Loucy (cell line): ENCODE results near the gene GSK3B.

ENCODE experiments used
- H2AFZ ChIP-seq: fragments of 200-600 bp; sonication (generic); 2 replicates; pipeline ENCODE4 v1.6.0; 2016; ENCODE audit warnings: antibody characterized with exemption, mild to moderate bottlenecking, low read length, moderate library complexity
- H3F3A ChIP-seq: fragments of 200-600 bp; 2 replicates; pipeline ENCODE4 v1.6.0; 2016; ENCODE audit warnings: antibody characterized with exemption, low read depth, mild to moderate bottlenecking
- H3K27me3 ChIP-seq: fragments of 200-600 bp; sonication (generic); 2 replicates; pipeline ENCODE4 v1.6.1; 2014; ENCODE audit warnings: low read length, mild to moderate bottlenecking; ENCODE audit not compliant: insufficient read depth, poor library complexity, severe bottlenecking
- H3K36me3 ChIP-seq: fragments of 200-600 bp; sonication (generic); 2 replicates; pipeline ENCODE4 v1.6.1; 2016; ENCODE audit warnings: low read length; ENCODE audit not compliant: insufficient read depth
- H3K4me1 ChIP-seq: fragments of 200-600 bp; sonication (generic); 2 replicates; pipeline ENCODE4 v1.5.1; 2014; ENCODE audit warnings: low read length, mild to moderate bottlenecking; ENCODE audit not compliant: insufficient read depth, poor library complexity, severe bottlenecking
- H3K4me2 ChIP-seq: fragments of 200-600 bp; sonication (generic); 2 replicates; pipeline ENCODE4 v1.6.0; 2014; ENCODE audit warnings: antibody characterized with exemption, low read length, low read depth, mild to moderate bottlenecking; ENCODE audit not compliant: poor library complexity, severe bottlenecking
- H3K4me3 ChIP-seq: fragments of 200-600 bp; sonication (generic); 2 replicates; pipeline ENCODE4 v1.5.1; 2014; ENCODE audit warnings: low read length, mild to moderate bottlenecking, mixed read lengths; ENCODE audit not compliant: poor library complexity, severe bottlenecking
- H3K79me2 ChIP-seq: fragments of 200-600 bp; sonication (generic); 2 replicates; pipeline ENCODE4 v1.6.1; 2014; ENCODE audit warnings: low read length; ENCODE audit not compliant: insufficient read depth
- H3K9ac ChIP-seq: fragments of 200-600 bp; sonication (generic); 2 replicates; pipeline ENCODE4 v1.6.0; 2014; ENCODE audit warnings: mild to moderate bottlenecking, low read depth, low read length, moderate library complexity; ENCODE audit not compliant: poor library complexity, severe bottlenecking
- H3K9me2 ChIP-seq: fragments of 200-600 bp; sonication (generic); replicated peaks from 2 replicates; pipeline ENCODE4 v1.6.1; 2016; ENCODE audit warnings: low read depth, low read length, mixed read lengths
- H3K9me3 ChIP-seq: fragments of 200-600 bp; sonication (generic); 2 replicates; pipeline ENCODE4 v1.6.1; 2014; ENCODE audit warnings: mild to moderate bottlenecking, antibody characterized with exemption, low read length, low read depth; ENCODE audit not compliant: insufficient read depth
- H4K20me1 ChIP-seq: fragments of 200-600 bp; sonication (generic); 2 replicates; pipeline ENCODE4 v1.6.0; 2014; ENCODE audit warnings: antibody characterized with exemption, low read length, mild to moderate bottlenecking; ENCODE audit not compliant: insufficient read depth, poor library complexity, severe bottlenecking
- CTCF ChIP-seq: fragments of 200-600 bp; sonication (generic); conservative IDR thresholded peaks from 2 replicates; pipeline ENCODE4 v1.5.1; 2014; ENCODE audit warnings: mild to moderate bottlenecking, antibody characterized with exemption, low read length
- EZH2phosphoT487 ChIP-seq: fragments of 200-600 bp; IDR thresholded peaks from 2 replicates; pipeline ENCODE4 v1.6.1; 2018; ENCODE audit warnings: antibody characterized with exemption, mild to moderate bottlenecking, moderate library complexity, borderline replicate concordance

GSK3B gene

GRCh38 chr3:120092474-120092873, 1.8 kb downstream of the GSK3B start:
- Histone ChIP-seq H4K20me1 (peaks cover 62% of the 10 kb centered on the region), H3F3A (peaks cover 9% of the 10 kb centered on the region; the same call in 1 of the 2 replicates), H3K9me2 (no peaks in the 10 kb centered on the region), H3K36me3 (0 out of 2 replicates have a peak, but pooled peaks cover 5% of the 10 kb centered on the region), H3K79me2 (peaks cover 79% of the 10 kb centered on the region), H2AFZ (no peak overlapping the region), H3K9me3 (no peaks in the 10 kb centered on the region), H3K9ac (peak overlapping the region; percentile 97), H3K4me3 (peak overlapping the region; percentile 99), H3K4me1 (peaks cover 42% of the 10 kb centered on the region), H3K27me3 (no peaks in the 10 kb centered on the region), H3K4me2 (peak overlapping the region; percentile 97)
- TF ChIP-seq EZH2phosphoT487 (no peak), CTCF (no peak)

- Histone ChIP-seq H3K9me3 (no peaks in the 10 kb centered on the region), H3K9ac (peak overlapping the region; percentile 97), H2AFZ (no peak overlapping the region), H3K4me2 (peak overlapping the region; percentile 97), H3K36me3 (0 out of 2 replicates have a peak, but pooled peaks cover 5% of the 10 kb centered on the region), H3K4me1 (peaks cover 45% of the 10 kb centered on the region), H3K4me3 (peak overlapping the region; percentile 99), H4K20me1 (peaks cover 82% of the 10 kb centered on the region), H3K79me2 (peaks cover 84% of the 10 kb centered on the region), H3K27me3 (no peaks in the 10 kb centered on the region), H3F3A (peaks cover 3% of the 10 kb centered on the region; the same call in 1 of the 2 replicates), H3K9me2 (no peaks in the 10 kb centered on the region)
- no peak for TF ChIP-seq EZH2phosphoT487
- no peak for TF ChIP-seq CTCF
These were observed 3.8 kb downstream of the GSK3B start for GRCh38 chr3:120090422-120090821.

GRCh38 chr3:120089089-120089488, 5.2 kb downstream of the GSK3B start:
- peak overlapping the region; percentile 99 for H3K4me3 ChIP-seq
- peaks cover 97% of the 10 kb centered on the region for H3K79me2 ChIP-seq
- no peaks in the 10 kb centered on the region for H3K9me3 ChIP-seq
- H3K4me2 ChIP-seq = peak overlapping the region; percentile 97
- no peak for TF ChIP-seq EZH2phosphoT487
- TF ChIP-seq CTCF = no peak
- peaks cover 96% of the 10 kb centered on the region for H4K20me1 ChIP-seq
- H2AFZ ChIP-seq = no peak overlapping the region
- peaks cover 1% of the 10 kb centered on the region; the same call in 1 of the 2 replicates for H3F3A ChIP-seq
- no peaks in the 10 kb centered on the region for H3K9me2 ChIP-seq
- H3K4me1 ChIP-seq = peaks cover 52% of the 10 kb centered on the region
- 0 out of 2 replicates have a peak, but pooled peaks cover 5% of the 10 kb centered on the region for H3K36me3 ChIP-seq
- H3K27me3 ChIP-seq = no peaks in the 10 kb centered on the region
- peak overlapping the region; percentile 97 for H3K9ac ChIP-seq
